Adrenal gland (tissue), 12 donors: ENCODE measurements around the gene SECTM1. TPM values are rescaled to one million over a fixed set of nuclear protein-coding genes. Genes with fewer than 3 reads are reported as not detected.

ENCODE experiments used
- DNase-seq, 7 donors: peaks; one replicate each; pipeline ENCODE4 v3.0.0-alpha.2; 2019 to 2020
- H3K27ac ChIP-seq, 5 donors: fragments of 200-600 bp; sonication (generic) in 4 of 5; 1 replicate in 3 of 5; 2 replicates in 2 of 5; pipeline versions ENCODE4 v1.5.1 to v1.8.0; 2016 to 2020; ENCODE audit warnings: mild to moderate bottlenecking in 1 of 5
- H3K27me3 ChIP-seq: fragments of 200-600 bp; 2 replicates; pipeline ENCODE4 v1.8.0; 2021
- H3K36me3 ChIP-seq, 2 donors: fragments of 200-600 bp; replicated peaks in 1 of 2; 1 replicate in 1 of 2; 2 replicates in 1 of 2; pipeline versions ENCODE4 v1.5.1 to v1.8.0; 2018 to 2022
- H3K4me1 ChIP-seq, 2 donors: fragments of 200-600 bp; replicated peaks in 1 of 2; 1 replicate in 1 of 2; 2 replicates in 1 of 2; pipeline versions ENCODE4 v1.5.1 to v1.8.0; 2018 to 2021
- H3K4me3 ChIP-seq, 4 donors: fragments of 200-600 bp; sonication (generic) in 3 of 4; one replicate each; pipeline ENCODE4 v1.5.1; 2016 to 2018
- H3K9me3 ChIP-seq, 3 donors: fragments of 200-600 bp; sonication (generic) in 1 of 3; replicated peaks in 1 of 3; 1 replicate in 2 of 3; 2 replicates in 1 of 3; pipeline versions ENCODE4 v1.5.1 to v1.8.0; 2016 to 2021
- POLR2A ChIP-seq, 2 donors: fragments of 450-650 bp; IDR thresholded peaks; one replicate each; pipeline ENCODE4 v1.6.1; 2017; ENCODE audit warnings: antibody characterized with exemption in 2 of 2, mild to moderate bottlenecking in 2 of 2, moderate library complexity in 1 of 2
- WGBS, 4 donors: extraction: QIAGEN DNeasy Blood & Tissue Kit in 2 of 4; methylation state at CpG; one replicate each; pipeline versions ENCODE4 v1.1.5 to v1.1.7; 2013 to 2017; 5-methylcytosine and 5-hydroxymethylcytosine counted together
- intact Hi-C, 2 donors: fragments of 100-400 bp; cut with DNase I; formaldehyde crosslinking; loops; one replicate each; pipeline versions ENCODE4 v1.14.1 to v1.15.0; 2022 to 2023
- polyA plus RNA-seq, 3 donors: library from polyadenylated mRNA; stranded (reverse); fragments of 200-250 nt in 2 of 3; fragments of 350-450 nt in 1 of 3; fragmentation: Illumina TruSeq in 1 of 3; extraction: RNeasy Lipid Tissue Mini Kit (QIAGEN cat#74804) in 1 of 3; gene quantifications; one replicate each; pipeline ENCODE4 v1.2.3, GENCODE V29; 2013 to 2014
- total RNA-seq, 9 donors: library from RNA; depleted of rRNA in 4 of 9; stranded (reverse); fragments of >200 nt in 4 of 9; fragments of 120-200 nt in 1 of 9; fragmentation: NEBNext Ultra II Directional in 1 of 9; extraction: Animal tissue kit (Norgen Biotek cat#: 25700) in 1 of 9; gene quantifications; one replicate each; pipeline versions ENCODE4 v1.1.0 to v1.2.4, GENCODE V29; 2013 to 2023
- TF ChIP-seq, protein P1 (sequence below), 6 experiments: fragments of 450-650 bp in 4 of 6; fragments of 200-600 bp in 2 of 6; sonication (generic) in 1 of 6; IDR thresholded peaks; 1 replicate in 5 of 6; 2 replicates in 1 of 6; pipeline versions ENCODE4 v1.5.1 to v1.8.0; 2016 to 2021; ENCODE audit warnings: antibody characterized with exemption in 6 of 6, mild to moderate bottlenecking in 2 of 6, moderate library complexity in 1 of 6
- donor health status: healthy with polysubstance abuse.
- donor health status: Bipolar disorder and iron deficiency.
- donor health status: DM: yes; HTN: yes; CAD: no.
- donor health status: DM: no; HTN: no; CAD: no.
- donor health status: DM: no; HTN: no; CAD: no.
- donor health status: DM: yes; HTN: yes; CAD: no.

Gene SECTM1
- total and polyA plus RNA-seq, 12 donors: 1.2 to 24.3 (median 5.9) TPM

GRCh38 chr17:82338858-82339633, 5.5 kb upstream of the SECTM1 start:
- H3K4me3 ChIP-seq: peak overlapping the region in 1 of 4 donors; percentile 53
- intact Hi-C loops: no loop called here
- TF ChIP-seq POLR2A (IDR thresholded peaks at IDR 0.05): no peak
- TF ChIP-seq, protein P1, sequence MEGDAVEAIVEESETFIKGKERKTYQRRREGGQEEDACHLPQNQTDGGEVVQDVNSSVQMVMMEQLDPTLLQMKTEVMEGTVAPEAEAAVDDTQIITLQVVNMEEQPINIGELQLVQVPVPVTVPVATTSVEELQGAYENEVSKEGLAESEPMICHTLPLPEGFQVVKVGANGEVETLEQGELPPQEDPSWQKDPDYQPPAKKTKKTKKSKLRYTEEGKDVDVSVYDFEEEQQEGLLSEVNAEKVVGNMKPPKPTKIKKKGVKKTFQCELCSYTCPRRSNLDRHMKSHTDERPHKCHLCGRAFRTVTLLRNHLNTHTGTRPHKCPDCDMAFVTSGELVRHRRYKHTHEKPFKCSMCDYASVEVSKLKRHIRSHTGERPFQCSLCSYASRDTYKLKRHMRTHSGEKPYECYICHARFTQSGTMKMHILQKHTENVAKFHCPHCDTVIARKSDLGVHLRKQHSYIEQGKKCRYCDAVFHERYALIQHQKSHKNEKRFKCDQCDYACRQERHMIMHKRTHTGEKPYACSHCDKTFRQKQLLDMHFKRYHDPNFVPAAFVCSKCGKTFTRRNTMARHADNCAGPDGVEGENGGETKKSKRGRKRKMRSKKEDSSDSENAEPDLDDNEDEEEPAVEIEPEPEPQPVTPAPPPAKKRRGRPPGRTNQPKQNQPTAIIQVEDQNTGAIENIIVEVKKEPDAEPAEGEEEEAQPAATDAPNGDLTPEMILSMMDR (IDR thresholded peaks at IDR 0.05): no peak
- no peaks in the 10 kb centered on the region for H3K27me3 ChIP-seq
- peak; percentile 53 to 80 (median 70) for DNase-seq
- WGBS, 4 donors: 25 to 38% (median 30%) methylated on average over 21 to 29 of the region's 29 CpGs
- H3K36me3 ChIP-seq: no peaks in the 10 kb centered on the region
- no peaks in the 10 kb centered on the region for H3K9me3 ChIP-seq
- peaks cover 17 to 36% of the 10 kb centered on the region in 2 donors for H3K4me1 ChIP-seq
- H3K27ac ChIP-seq: peak overlapping the region in 3 of 5 donors; percentile 57 to 71 (median 71)

- intact Hi-C loops: no loop called here
- peaks cover 17 to 41% of the 10 kb centered on the region in 2 donors for H3K4me1 ChIP-seq
These were observed 1.2 kb upstream of the SECTM1 start for GRCh38 chr17:82334622-82335394.

GRCh38 chr17:82334204-82334621, 647 bp upstream of the SECTM1 start:
- Histone ChIP-seq H3K4me3 (peak overlapping the region in 1 of 4 donors; percentile 57), H3K27me3 (no peaks in the 10 kb centered on the region), H3K9me3 (no peaks in the 10 kb centered on the region), H3K36me3 (no peaks in the 10 kb centered on the region), H3K27ac (peak overlapping the region in 2 of 5 donors; percentile 47 to 59), H3K4me1 (peaks cover 17 to 37% of the 10 kb centered on the region in 2 donors)
- 66 to 88% (median 72%) methylated on average over 17 to 25 of the region's 25 CpGs for WGBS, 4 donors
- TF ChIP-seq, protein P1 (IDR thresholded peaks at IDR 0.05): no peak
- no peak for TF ChIP-seq POLR2A (IDR thresholded peaks at IDR 0.05)
- intact Hi-C loops: no loop called here
- no peak for DNase-seq

More at GRCh38 chr17:82334622-82335394, 1.2 kb upstream of the SECTM1 start:
- Histone ChIP-seq H3K4me3 (peak overlapping the region in 2 of 4 donors; percentile 18 to 57), H3K27ac (peak overlapping the region in 3 of 5 donors; percentile 23 to 51 (median 45)), H3K27me3 (no peaks in the 10 kb centered on the region), H3K9me3 (no peaks in the 10 kb centered on the region), H3K36me3 (no peaks in the 10 kb centered on the region)
- no peak for DNase-seq
- TF ChIP-seq POLR2A (IDR thresholded peaks at IDR 0.05): no peak
- TF ChIP-seq, protein P1 (IDR thresholded peaks at IDR 0.05): no peak
- WGBS, 4 donors: 23 to 36% (median 31%) methylated on average over 10 to 16 of the region's 16 CpGs

- peaks cover 12 to 29% of the 10 kb centered on the region in 2 donors for H3K4me1 ChIP-seq
- peak overlapping the region in 2 of 5 donors; percentile 11 to 59 for H3K27ac ChIP-seq
- DNase-seq: peak in 5 of 7 donors; percentile 57 to 78 (median 62)
- no peaks in the 10 kb centered on the region for H3K36me3 ChIP-seq
- 46 to 60% (median 49%) methylated on average over 8 to 32 of the region's 32 CpGs for WGBS, 4 donors
- peak overlapping the region in 2 of 4 donors; percentile 34 to 57 for H3K4me3 ChIP-seq
- intact Hi-C loops: no loop called here
- TF ChIP-seq, protein P1 (IDR thresholded peaks at IDR 0.05): no peak
- no peak for TF ChIP-seq POLR2A (IDR thresholded peaks at IDR 0.05)
- H3K9me3 ChIP-seq: no peaks in the 10 kb centered on the region
- H3K27me3 ChIP-seq: no peaks in the 10 kb centered on the region
These were observed 792 bp downstream of the SECTM1 start for GRCh38 chr17:82332669-82333278.
